ENCODE results near the gene PCDHB8.
A peak's percentile ranks its signal among the peaks of the same experiment; 100 is the strongest.
"Not testable (repeated sequence)": the region's sequence is repeated elsewhere in the genome, so short reads cannot be mapped to it uniquely, and the experiment has no call there.

PCDHB8 gene

DNA sequence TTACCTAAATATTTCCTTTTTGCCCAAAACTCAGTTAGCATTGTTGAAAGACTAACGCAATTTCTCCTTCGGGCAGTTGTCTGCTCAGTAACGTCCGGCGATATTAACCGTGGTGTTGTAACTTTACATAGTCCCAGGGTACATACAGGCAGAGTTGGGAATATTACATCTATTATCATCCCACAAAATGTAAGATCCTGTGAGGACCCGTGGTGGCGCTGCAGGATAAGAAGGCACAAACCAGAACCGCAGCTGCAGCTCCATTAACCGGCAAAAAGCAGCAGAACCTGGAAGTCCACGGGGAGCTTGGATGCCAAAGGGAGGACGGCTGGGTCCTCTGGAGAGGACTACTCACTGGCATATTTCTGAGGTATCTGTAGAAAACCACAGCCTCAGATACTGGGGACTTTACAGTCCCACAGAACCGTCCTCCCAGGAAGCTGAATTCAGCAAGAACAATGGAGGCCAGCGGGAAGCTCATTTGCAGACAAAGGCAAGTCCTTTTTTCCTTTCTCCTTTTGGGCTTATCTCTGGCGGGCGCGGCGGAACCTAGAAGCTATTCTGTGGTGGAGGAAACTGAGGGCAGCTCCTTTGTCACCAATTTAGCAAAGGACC is at the start of gene PCDHB8:
PCDHB8 (plus strand) TSS at position 214 of the 615 bp plus-strand sequence; CDS start at position 459, 245 bp downstream.
- H3K4me3 Mint-ChIP-seq, H3K4me1 Mint-ChIP-seq, H3K9me3 Mint-ChIP-seq, H3K27ac Mint-ChIP-seq, ATAC-seq, H3K36me3 Mint-ChIP-seq: not testable (repeated sequence)
- peaks cover 13% of the 10 kb centered on the region for H3K27me3 Mint-ChIP-seq

DNA sequence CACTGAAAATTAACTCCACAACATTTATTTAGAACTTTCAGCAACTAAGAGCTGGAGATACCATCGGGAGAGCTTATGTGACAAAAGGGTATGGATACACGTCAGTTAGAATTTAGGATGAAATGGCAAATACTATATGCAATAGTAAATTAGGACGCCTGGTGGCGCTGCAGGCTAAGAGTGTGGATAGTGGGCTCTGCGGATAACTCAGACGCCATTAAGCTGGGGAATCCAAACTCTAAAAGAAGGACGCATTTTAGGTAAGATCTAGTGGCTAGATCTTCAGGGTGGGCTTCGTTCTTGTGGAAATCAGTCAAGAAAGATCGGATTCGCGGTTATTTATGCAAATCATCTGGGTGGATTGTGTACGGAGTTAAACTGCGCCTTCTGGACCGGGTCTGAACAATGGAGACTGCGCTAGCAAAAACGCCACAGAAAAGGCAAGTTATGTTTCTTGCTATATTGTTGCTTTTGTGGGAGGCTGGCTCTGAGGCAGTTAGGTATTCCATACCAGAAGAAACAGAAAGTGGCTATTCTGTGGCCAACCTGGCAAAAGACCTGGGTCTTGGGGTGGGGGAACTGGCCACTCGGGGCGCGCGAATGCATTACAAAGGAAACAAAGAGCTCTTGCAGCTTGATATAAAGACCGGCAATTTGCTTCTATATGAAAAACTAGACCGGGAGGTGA is 42.4 kb upstream of the PCDHB8 start, which contains the start of gene PCDHB5:
PCDHB5 (plus strand) TSS at position 177 of the 688 bp plus-strand sequence; CDS start at position 406, 229 bp downstream.
- H3K27ac Mint-ChIP-seq: no peak within 1 kb of the TSS
- H3K27me3 Mint-ChIP-seq: peaks cover 18% of the 10 kb centered on the region
- H3K36me3 Mint-ChIP-seq: no peaks in the 10 kb centered on the region
- peaks cover 17% of the 10 kb centered on the region for H3K9me3 Mint-ChIP-seq
- no peak for ATAC-seq
- H3K4me3 Mint-ChIP-seq: no peak within 1 kb of the TSS
- peaks cover 7% of the 10 kb centered on the region for H3K4me1 Mint-ChIP-seq

DNA sequence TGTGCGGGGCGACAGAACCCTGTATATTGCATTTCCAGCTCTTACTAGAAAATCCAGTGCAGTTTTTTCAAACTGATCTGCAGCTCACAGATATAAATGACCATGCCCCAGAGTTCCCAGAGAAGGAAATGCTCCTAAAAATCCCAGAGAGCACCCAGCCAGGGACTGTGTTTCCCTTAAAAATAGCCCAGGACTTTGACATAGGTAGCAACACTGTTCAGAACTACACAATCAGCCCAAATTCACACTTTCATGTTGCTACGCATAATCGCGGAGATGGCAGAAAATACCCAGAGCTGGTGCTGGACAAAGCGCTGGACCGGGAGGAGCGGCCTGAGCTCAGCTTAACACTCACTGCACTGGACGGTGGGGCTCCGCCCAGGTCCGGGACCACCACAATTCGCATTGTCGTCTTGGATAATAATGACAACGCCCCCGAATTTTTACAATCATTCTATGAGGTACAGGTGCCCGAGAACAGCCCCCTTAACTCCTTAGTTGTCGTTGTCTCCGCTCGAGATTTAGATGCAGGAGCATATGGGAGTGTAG is 41.8 kb upstream of the PCDHB8 start:
- ATAC-seq: no peak
- peaks cover 17% of the 10 kb centered on the region for H3K9me3 Mint-ChIP-seq
- H3K27ac Mint-ChIP-seq: no peak overlapping the region
- H3K36me3 Mint-ChIP-seq: no peaks in the 10 kb centered on the region
- H3K27me3 Mint-ChIP-seq: peaks cover 18% of the 10 kb centered on the region
- H3K4me3 Mint-ChIP-seq: no peak overlapping the region
- peaks cover 7% of the 10 kb centered on the region for H3K4me1 Mint-ChIP-seq

DNA sequence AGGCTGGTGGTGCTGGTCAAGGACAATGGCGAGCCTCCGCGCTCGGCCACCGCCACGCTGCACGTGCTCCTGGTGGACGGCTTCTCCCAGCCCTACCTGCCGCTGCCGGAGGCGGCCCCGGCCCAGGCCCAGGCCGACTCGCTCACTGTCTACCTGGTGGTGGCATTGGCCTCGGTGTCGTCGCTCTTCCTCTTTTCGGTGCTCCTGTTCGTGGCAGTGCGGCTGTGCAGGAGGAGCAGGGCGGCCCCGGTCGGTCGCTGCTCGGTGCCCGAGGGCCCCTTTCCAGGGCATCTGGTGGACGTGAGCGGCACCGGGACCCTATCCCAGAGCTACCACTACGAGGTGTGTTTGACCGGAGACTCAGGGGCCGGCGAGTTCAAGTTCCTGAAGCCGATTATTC is 40.2 kb upstream of the PCDHB8 start:
- not testable (repeated sequence) for ATAC-seq, H3K4me1 Mint-ChIP-seq, H3K36me3 Mint-ChIP-seq, H3K27ac Mint-ChIP-seq, H3K4me3 Mint-ChIP-seq
- Mint-ChIP-seq H3K27me3 (peaks cover 27% of the 10 kb centered on the region), H3K9me3 (peaks cover 17% of the 10 kb centered on the region)

DNA sequence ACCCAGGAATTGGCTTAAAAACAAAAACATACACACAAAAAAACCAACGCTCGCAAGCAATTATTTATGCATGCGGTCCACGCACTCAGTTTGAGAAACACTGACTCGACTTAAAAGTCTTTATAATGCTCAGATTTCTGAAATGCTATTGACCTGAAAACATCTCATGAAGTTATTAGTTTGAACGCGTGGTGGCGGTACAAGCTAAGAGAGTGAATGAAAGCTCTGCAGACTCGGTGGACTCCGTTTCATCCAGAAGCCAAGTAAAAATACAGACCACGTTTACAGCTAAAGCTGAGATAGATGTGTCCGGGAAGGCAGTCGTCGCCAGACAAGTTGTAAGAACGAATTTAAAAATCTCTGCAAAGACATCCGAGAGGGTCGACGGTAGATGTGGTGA is 27.8 kb upstream of the PCDHB8 start, which contains the start of gene PCDHB6:
PCDHB6 (plus strand) TSS at position 246 of the 400 bp plus-strand sequence. CDS start 201 bp downstream, outside the sequence.
- Mint-ChIP-seq H3K4me3 (peak within 1 kb of the TSS; percentile 31), H3K4me1 (peaks cover 12% of the 10 kb centered on the region), H3K36me3 (no peaks in the 10 kb centered on the region), H3K9me3 (peaks cover 5% of the 10 kb centered on the region), H3K27me3 (peaks cover 38% of the 10 kb centered on the region), H3K27ac (no peak within 1 kb of the TSS)
- no peak for ATAC-seq

DNA sequence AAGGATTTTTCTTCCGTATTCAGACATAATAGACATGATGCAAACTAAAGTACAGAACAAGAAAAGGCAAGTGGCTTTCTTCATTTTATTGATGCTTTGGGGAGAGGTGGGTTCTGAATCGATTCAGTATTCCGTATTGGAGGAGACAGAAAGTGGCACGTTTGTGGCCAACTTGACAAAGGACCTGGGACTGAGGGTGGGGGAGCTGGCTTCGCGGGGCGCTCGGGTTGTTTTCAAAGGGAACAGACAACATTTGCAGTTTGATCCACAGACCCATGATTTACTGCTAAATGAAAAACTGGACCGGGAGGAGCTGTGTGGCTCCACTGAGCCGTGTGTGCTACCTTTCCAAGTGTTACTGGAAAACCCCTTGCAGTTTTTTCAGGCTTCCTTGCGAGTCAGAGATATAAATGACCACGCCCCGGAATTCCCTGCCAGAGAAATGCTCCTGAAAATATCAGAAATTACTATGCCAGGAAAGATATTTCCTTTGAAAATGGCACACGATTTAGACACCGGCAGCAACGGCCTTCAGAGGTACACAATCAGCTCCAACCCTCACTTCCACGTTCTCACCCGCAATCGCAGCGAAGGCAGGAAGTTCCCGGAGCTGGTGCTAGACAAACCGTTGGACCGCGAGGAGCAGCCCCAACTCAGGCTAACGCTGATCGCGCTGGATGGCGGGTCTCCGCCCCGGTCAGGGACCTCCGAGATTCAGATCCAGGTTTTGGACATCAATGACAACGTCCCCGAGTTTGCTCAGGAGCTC is 27.2 kb upstream of the PCDHB8 start:
- peaks cover 12% of the 10 kb centered on the region for H3K4me1 Mint-ChIP-seq
- no peak overlapping the region for H3K4me3 Mint-ChIP-seq
- ATAC-seq: no peak
- H3K27ac Mint-ChIP-seq: no peak overlapping the region
- H3K27me3 Mint-ChIP-seq: peaks cover 35% of the 10 kb centered on the region
- H3K9me3 Mint-ChIP-seq: peaks cover 5% of the 10 kb centered on the region
- H3K36me3 Mint-ChIP-seq: no peaks in the 10 kb centered on the region

DNA sequence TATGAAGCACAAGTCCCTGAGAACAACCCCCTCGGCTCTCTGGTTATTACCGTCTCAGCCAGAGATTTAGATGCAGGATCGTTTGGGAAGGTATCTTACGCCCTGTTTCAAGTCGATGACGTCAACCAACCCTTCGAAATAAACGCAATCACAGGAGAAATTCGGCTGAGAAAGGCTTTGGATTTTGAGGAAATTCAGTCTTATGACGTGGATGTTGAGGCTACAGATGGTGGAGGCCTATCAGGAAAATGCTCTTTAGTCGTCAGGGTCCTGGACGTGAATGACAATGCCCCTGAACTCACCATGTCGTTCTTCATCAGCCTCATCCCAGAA is 26.6 kb upstream of the PCDHB8 start:
- Mint-ChIP-seq H3K9me3 (peaks cover 5% of the 10 kb centered on the region), H3K36me3 (no peaks in the 10 kb centered on the region), H3K4me3 (no peak overlapping the region), H3K27me3 (peaks cover 39% of the 10 kb centered on the region), H3K27ac (no peak overlapping the region), H3K4me1 (peaks cover 10% of the 10 kb centered on the region)
- no peak for ATAC-seq

DNA sequence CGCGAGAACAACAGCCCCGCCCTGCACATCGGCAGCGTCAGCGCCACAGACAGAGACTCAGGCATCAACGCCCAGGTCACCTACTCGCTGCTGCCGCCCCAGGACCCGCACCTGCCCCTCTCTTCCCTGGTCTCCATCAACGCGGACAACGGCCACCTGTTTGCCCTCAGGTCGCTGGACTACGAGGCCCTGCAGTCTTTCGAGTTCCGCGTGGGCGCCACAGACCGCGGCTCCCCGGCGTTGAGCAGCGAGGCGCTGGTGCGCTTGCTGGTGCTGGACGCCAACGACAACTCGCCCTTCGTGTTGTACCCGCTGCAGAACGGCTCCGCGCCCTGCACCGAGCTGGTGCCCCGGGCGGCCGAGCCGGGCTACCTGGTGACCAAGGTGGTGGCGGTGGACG is 26.0 kb upstream of the PCDHB8 start:
- peaks cover 46% of the 10 kb centered on the region for H3K27me3 Mint-ChIP-seq
- H3K36me3 Mint-ChIP-seq, H3K4me3 Mint-ChIP-seq, H3K9me3 Mint-ChIP-seq, H3K27ac Mint-ChIP-seq, ATAC-seq, H3K4me1 Mint-ChIP-seq: not testable (repeated sequence)

DNA sequence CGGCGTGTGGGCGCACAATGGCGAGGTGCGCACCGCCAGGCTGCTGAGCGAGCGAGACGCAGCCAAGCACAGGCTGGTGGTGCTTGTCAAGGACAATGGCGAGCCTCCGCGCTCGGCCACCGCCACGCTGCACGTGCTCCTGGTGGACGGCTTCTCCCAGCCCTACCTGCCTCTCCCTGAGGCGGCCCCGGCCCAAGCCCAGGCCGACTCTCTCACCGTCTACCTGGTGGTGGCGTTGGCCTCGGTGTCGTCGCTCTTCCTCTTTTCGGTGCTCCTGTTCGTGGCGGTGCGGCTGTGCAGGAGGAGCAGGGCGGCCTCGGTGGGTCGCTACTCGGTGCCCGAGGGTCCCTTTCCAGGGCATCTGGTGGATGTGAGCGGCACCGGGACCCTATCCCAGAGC is 25.5 kb upstream of the PCDHB8 start:
- H3K4me3 Mint-ChIP-seq, H3K4me1 Mint-ChIP-seq, H3K9me3 Mint-ChIP-seq, H3K27ac Mint-ChIP-seq, ATAC-seq, H3K36me3 Mint-ChIP-seq: not testable (repeated sequence)
- peaks cover 50% of the 10 kb centered on the region for H3K27me3 Mint-ChIP-seq

DNA sequence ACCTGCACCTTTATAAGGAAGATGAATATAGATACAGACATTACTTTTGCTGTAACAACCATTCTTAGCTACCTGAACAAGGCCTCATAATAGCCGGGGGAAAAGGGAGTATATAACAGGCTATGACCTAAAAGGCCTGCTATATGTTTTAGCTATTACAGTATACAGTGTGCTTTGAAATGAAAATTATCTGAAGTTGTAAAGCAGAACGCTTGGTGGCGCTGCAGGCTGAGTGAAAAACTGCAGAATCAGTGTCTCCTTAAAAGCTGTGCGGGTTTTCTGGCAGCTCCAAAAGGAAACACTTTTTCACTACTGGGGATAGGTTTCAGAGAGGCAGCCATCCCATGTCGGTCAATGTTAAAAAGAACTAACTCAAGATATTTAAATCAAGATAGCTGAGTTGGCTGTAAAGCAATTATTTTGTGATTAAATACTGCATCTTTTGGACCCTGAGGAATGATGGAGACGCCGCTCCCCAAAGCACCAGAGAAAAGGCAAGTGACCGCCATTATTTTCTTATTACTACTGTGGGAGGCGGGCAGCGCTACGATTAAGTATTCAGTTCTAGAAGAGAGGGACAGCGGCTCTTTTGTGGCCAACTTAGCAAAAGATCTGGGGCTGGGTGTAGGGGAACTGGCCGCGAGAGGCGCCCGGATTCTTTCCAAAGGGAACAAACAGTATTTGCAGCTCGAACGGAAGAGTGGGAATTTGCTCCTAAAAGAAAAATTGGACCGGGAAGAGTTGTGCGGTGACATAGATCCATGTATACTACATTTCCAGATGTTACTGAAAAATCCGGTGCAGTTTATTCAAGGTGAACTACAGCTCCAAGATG is 21.8 kb upstream of the PCDHB8 start:
- no peak overlapping the region for H3K4me3 Mint-ChIP-seq
- no peaks in the 10 kb centered on the region for H3K4me1 Mint-ChIP-seq
- H3K9me3 Mint-ChIP-seq: peaks cover 5% of the 10 kb centered on the region
- no peak for ATAC-seq
- H3K27ac Mint-ChIP-seq: no peak overlapping the region
- H3K36me3 Mint-ChIP-seq: no peaks in the 10 kb centered on the region
- peaks cover 42% of the 10 kb centered on the region for H3K27me3 Mint-ChIP-seq

DNA sequence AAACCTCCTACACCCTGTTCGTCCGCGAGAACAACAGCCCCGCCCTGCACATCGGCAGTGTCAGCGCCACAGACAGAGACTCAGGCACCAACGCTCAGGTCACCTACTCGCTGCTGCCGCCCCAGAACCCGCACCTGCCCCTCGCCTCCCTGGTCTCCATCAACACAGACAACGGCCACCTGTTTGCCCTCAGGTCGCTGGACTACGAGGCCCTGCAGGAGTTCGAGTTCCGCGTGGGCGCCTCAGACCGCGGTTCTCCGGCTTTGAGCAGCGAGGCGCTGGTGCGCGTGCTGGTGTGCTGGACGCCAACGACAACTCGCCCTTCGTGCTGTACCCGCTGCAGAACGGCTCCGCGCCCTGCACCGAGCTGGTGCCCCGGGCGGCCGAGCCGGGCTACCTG is 20.2 kb upstream of the PCDHB8 start:
- H3K4me3 Mint-ChIP-seq, H3K36me3 Mint-ChIP-seq, H3K4me1 Mint-ChIP-seq, H3K9me3 Mint-ChIP-seq, ATAC-seq, H3K27ac Mint-ChIP-seq: not testable (repeated sequence)
- peaks cover 38% of the 10 kb centered on the region for H3K27me3 Mint-ChIP-seq

DNA sequence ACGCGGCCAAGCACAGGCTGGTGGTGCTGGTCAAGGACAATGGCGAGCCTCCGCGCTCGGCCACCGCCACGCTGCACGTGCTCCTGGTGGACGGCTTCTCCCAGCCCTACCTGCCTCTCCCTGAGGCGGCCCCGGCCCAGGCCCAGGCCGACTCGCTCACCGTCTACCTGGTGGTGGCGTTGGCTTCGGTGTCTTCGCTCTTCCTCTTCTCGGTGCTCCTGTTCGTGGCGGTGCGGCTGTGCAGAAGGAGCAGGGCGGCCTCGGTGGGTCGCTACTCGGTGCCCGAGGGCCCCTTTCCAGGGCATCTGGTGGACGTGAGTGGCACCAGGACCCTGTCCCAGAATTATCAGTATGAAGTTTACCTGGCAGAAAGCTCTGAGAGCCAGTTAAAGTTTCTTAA is 19.7 kb upstream of the PCDHB8 start:
- not testable (repeated sequence) for H3K4me3 Mint-ChIP-seq

DNA sequence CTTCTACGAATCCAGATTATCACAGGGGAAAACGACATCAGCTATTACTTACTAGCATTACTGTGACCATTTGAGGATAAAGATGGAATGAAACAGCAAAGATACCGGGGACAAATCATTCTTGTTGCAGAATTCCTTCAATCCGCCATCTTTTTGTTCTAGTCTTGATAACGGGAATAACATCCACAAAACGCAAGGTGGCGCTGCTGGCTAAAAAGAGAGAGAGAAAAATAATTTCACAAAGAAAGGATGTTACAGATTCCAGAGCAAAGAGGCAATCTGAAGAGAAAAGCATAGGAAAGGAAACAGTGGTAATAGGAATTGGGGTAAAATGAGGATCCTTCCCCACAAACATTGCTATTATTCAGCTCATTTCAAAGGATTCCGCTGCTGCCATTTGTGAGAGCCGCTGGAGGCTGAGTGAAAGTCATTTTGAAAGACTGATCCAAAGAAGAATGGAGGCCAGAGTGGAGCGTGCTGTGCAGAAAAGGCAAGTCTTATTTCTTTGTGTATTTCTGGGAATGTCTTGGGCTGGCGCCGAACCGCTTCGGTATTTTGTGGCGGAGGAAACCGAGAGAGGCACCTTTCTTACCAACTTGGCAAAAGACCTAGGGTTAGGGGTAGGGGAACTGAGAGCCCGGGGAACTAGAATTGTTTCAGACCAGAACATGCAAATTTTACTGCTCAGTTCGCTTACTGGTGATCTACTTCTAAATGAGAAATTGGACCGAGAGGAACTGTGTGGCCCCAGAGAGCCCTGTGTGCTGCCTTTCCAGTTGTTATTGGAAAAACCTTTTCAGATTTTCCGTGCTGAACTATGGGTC is 5.0 kb upstream of the PCDHB8 start, which contains the start of gene PCDHB7:
PCDHB7 (plus strand) TSS at position 264 of the 824 bp plus-strand sequence; CDS start at position 456, 192 bp downstream.
- no peak for ATAC-seq
- H3K4me3 Mint-ChIP-seq: no peak within 1 kb of the TSS
- peaks cover 30% of the 10 kb centered on the region for H3K27me3 Mint-ChIP-seq
- no peak within 1 kb of the TSS for H3K27ac Mint-ChIP-seq
- H3K36me3 Mint-ChIP-seq: no peaks in the 10 kb centered on the region
- H3K9me3 Mint-ChIP-seq: peaks cover 3% of the 10 kb centered on the region
- no peaks in the 10 kb centered on the region for H3K4me1 Mint-ChIP-seq

More for the DNA sequence above, 19.7 kb upstream of the PCDHB8 start:
- not testable (repeated sequence) for H3K9me3 Mint-ChIP-seq, ATAC-seq, H3K36me3 Mint-ChIP-seq, H3K27ac Mint-ChIP-seq, H3K4me1 Mint-ChIP-seq
- H3K27me3 Mint-ChIP-seq: peaks cover 33% of the 10 kb centered on the region

All from stimulated activated memory B cell treated with anti-CD40 and anti-IgM and Interleukin-4, amounts not matched to agents 10 μg/mL and 1 μg/mL and 100 μg/mL, for 72 hours (primary cell).